Measurements from ENCODE around the gene LPCAT4. TPM values are rescaled to one million over a fixed set of nuclear protein-coding genes. Genes with fewer than 3 reads are reported as not detected.

The LPCAT4 gene
- total and polyA plus RNA-seq, 9 of the 15 experiments (the other 6 are each of a cell fraction or from before 2014, with no cell fraction given), result 7.3 to 34.3 (median 14.4) TPM

GRCh38 chr15:34342737-34343575 lies 24.0 kb downstream of the LPCAT4 start, which contains the start of the genes NOP10 and NUTM1 (continued):
- TF ChIP-seq TFE3 (CRISPR knock-in tag; IDR thresholded peaks at IDR 0.05) (peak; percentile 94), ILF3 (IDR thresholded peaks at IDR 0.05; ENCODE audit: borderline replicate concordance) (no peak), HMG20B (CRISPR knock-in tag; IDR thresholded peaks at IDR 0.05) (no peak), IRF2 (CRISPR knock-in tag; IDR thresholded peaks at IDR 0.05) (no peak), ZNF384 (IDR thresholded peaks at IDR 0.05; ENCODE audit: low read depth, low read length) (0 out of 2 replicates have a peak, but pooled peaks have one; percentile 19), CBFA2T3 (IDR thresholded peaks at IDR 0.05) (peak; percentile 14; the same call in 1 of the 2 replicates), SNRNP70 (optimal IDR thresholded peaks at IDR 0.05; ENCODE audit: low read depth, low read length) (no peak), BCL6 (CRISPR knock-in tag; IDR thresholded peaks at IDR 0.05) (no peak), ZNF445 (CRISPR knock-in tag; IDR thresholded peaks at IDR 0.05; ENCODE audit: low read depth) (no peak), THRAP3 (IDR thresholded peaks at IDR 0.05; ENCODE audit: borderline replicate concordance) (no peak), SIN3A (IDR thresholded peaks at IDR 0.05; ENCODE audit: borderline replicate concordance in 2 of 2, control insufficient read depth in 1 of 2, low read depth in 2 of 2, low read length in 2 of 2) (peak; percentile 79 to 84; a peak in 1 of 4 replicates), IFI16 (CRISPR knock-in tag; IDR thresholded peaks at IDR 0.05) (no peak), ZNF75A (CRISPR knock-in tag; IDR thresholded peaks at IDR 0.05) (no peak), TEAD1 (CRISPR knock-in tag; IDR thresholded peaks at IDR 0.05) (peak in 1 of 2 experiments; percentile 43; a peak in 1 of 4 replicates), PYGO2 (tag; IDR thresholded peaks at IDR 0.05) (no peak), COPS2 (conservative IDR thresholded peaks at IDR 0.05) (no peak), ZBED1 (IDR thresholded peaks at IDR 0.05) (no peak), HLTF (IDR thresholded peaks at IDR 0.05) (no peak), TAF15 (IDR thresholded peaks at IDR 0.05; ENCODE audit: low read depth, low read length) (no peak)
- TF ChIP-seq, protein P1, sequence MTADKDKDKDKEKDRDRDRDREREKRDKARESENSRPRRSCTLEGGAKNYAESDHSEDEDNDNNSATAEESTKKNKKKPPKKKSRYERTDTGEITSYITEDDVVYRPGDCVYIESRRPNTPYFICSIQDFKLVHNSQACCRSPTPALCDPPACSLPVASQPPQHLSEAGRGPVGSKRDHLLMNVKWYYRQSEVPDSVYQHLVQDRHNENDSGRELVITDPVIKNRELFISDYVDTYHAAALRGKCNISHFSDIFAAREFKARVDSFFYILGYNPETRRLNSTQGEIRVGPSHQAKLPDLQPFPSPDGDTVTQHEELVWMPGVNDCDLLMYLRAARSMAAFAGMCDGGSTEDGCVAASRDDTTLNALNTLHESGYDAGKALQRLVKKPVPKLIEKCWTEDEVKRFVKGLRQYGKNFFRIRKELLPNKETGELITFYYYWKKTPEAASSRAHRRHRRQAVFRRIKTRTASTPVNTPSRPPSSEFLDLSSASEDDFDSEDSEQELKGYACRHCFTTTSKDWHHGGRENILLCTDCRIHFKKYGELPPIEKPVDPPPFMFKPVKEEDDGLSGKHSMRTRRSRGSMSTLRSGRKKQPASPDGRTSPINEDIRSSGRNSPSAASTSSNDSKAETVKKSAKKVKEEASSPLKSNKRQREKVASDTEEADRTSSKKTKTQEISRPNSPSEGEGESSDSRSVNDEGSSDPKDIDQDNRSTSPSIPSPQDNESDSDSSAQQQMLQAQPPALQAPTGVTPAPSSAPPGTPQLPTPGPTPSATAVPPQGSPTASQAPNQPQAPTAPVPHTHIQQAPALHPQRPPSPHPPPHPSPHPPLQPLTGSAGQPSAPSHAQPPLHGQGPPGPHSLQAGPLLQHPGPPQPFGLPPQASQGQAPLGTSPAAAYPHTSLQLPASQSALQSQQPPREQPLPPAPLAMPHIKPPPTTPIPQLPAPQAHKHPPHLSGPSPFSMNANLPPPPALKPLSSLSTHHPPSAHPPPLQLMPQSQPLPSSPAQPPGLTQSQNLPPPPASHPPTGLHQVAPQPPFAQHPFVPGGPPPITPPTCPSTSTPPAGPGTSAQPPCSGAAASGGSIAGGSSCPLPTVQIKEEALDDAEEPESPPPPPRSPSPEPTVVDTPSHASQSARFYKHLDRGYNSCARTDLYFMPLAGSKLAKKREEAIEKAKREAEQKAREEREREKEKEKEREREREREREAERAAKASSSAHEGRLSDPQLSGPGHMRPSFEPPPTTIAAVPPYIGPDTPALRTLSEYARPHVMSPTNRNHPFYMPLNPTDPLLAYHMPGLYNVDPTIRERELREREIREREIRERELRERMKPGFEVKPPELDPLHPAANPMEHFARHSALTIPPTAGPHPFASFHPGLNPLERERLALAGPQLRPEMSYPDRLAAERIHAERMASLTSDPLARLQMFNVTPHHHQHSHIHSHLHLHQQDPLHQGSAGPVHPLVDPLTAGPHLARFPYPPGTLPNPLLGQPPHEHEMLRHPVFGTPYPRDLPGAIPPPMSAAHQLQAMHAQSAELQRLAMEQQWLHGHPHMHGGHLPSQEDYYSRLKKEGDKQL (CRISPR knock-in tag; IDR thresholded peaks at IDR 0.05; ENCODE audit: borderline replicate concordance), result no peak
- TF ChIP-seq, protein P2, sequence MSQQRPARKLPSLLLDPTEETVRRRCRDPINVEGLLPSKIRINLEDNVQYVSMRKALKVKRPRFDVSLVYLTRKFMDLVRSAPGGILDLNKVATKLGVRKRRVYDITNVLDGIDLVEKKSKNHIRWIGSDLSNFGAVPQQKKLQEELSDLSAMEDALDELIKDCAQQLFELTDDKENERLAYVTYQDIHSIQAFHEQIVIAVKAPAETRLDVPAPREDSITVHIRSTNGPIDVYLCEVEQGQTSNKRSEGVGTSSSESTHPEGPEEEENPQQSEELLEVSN (IDR thresholded peaks at IDR 0.05; ENCODE audit: borderline replicate concordance in 1 of 2, extremely low read depth in 1 of 2, insufficient read depth in 1 of 2, insufficient read length in 1 of 2, low read depth in 1 of 2, low read length in 1 of 2, poor library complexity in 1 of 2, severe bottlenecking in 1 of 2), result peak; percentile 67 to 87

Measured in K562 (cell line).